Caco-2 (cell line): ENCODE data around the gene KCMF1. TPM values are rescaled to one million over a fixed set of nuclear protein-coding genes. Genes with fewer than 3 reads are reported as not detected.

ENCODE experiments used
- BruUV-seq: library from RNA; stranded (reverse); fragments of 400-500 nt; replicated peaks from 2 replicates; lab custom pipeline; 2021; lab: Mats Ljungman, UMichigan
- CTCF ChIA-PET: fragments of 300-600 bp; sonication (Branson Sonifier 250); formaldehyde crosslinking; loops from one replicate; lab custom pipeline; 2022; ENCODE audit warnings: antibody characterized with exemption; lab: Charles Lee
- POLR2A ChIA-PET: fragments of 300-600 bp; sonication (Branson Sonifier 250); formaldehyde crosslinking; loops from one replicate; lab custom pipeline; 2022; ENCODE audit warnings: antibody characterized with exemption; lab: Charles Lee
- DNase-seq, 2 experiments: peaks; one replicate each; pipeline versions ENCODE4 v3.0.0 to v3.0.0-alpha.2; 2020 to 2022
- H3K27me3 ChIP-seq: replicated peaks from 2 replicates; pipeline ENCODE4 v1.6.0; 2011; ENCODE audit warnings: low read length; ENCODE audit not compliant: control insufficient read depth, insufficient read depth
- H3K36me3 ChIP-seq: 2 replicates; pipeline ENCODE4 v1.5.1; 2011; ENCODE audit warnings: low read length; ENCODE audit not compliant: control insufficient read depth, insufficient read depth
- H3K4me1 ChIP-seq: fragments of 250-450 bp; sonication (Bioruptor Pico); 2 replicates; pipeline ENCODE4 v1.5.1; 2020; ENCODE audit warnings: mild to moderate bottlenecking
- H3K4me3 ChIP-seq: 2 replicates; pipeline ENCODE4 v1.5.1; 2011; ENCODE audit warnings: low read depth, mild to moderate bottlenecking, control low read depth, low read length
- H3K9me3 ChIP-seq: fragments of 250-450 bp; sonication (Bioruptor Pico); 2 replicates; pipeline ENCODE4 v1.5.1; 2020; ENCODE audit warnings: mild to moderate bottlenecking, moderate library complexity
- H3K27ac Mint-ChIP-seq: one replicate; pipeline ENCODE4 v1.8.0; 2022; ENCODE audit warnings: mixed read lengths; ENCODE audit not compliant: unreplicated experiment
- H3K27me3 Mint-ChIP-seq: one replicate; pipeline ENCODE4 v1.8.0; 2022; ENCODE audit warnings: mixed read lengths; ENCODE audit not compliant: insufficient read depth, unreplicated experiment
- H3K36me3 Mint-ChIP-seq: one replicate; pipeline ENCODE4 v1.8.0; 2022; ENCODE audit warnings: mild to moderate bottlenecking, mixed read lengths; ENCODE audit not compliant: insufficient read depth, unreplicated experiment
- H3K4me1 Mint-ChIP-seq: one replicate; pipeline ENCODE4 v1.8.0; 2022; ENCODE audit warnings: low read depth, mixed read lengths; ENCODE audit not compliant: unreplicated experiment
- H3K4me3 Mint-ChIP-seq: one replicate; pipeline ENCODE4 v1.8.0; 2022; ENCODE audit warnings: mild to moderate bottlenecking, moderate library complexity, mixed read lengths; ENCODE audit not compliant: unreplicated experiment
- H3K9me3 Mint-ChIP-seq: one replicate; pipeline ENCODE4 v1.8.0; 2022; ENCODE audit warnings: mixed read lengths; ENCODE audit not compliant: unreplicated experiment
- intact Hi-C: fragments of 100-400 bp; cut with micrococcal nuclease; formaldehyde crosslinking; loops from one replicate; pipeline ENCODE4 v1.10.0; 2022; ENCODE audit not compliant: unreplicated experiment
- total RNA-seq: library from RNA; stranded (reverse); gene quantifications from 2 replicates; pipeline ENCODE4 v1.2.3, GENCODE V29; 2022
- TF ChIP-seq, protein P1 (sequence below), 2 experiments: fragments of 200-600 bp in 1 of 2; IDR thresholded peaks; 1 replicate in 1 of 2; 2 replicates in 1 of 2; pipeline versions ENCODE4 v1.5.1 to v1.8.0; 2011 to 2022; ENCODE audit warnings: antibody characterized with exemption in 1 of 2, control low read depth in 1 of 2, inconsistent platforms in 1 of 2, low read depth in 1 of 2, low read length in 1 of 2, mild to moderate bottlenecking in 1 of 2, moderate library complexity in 1 of 2; ENCODE audit not compliant: insufficient read depth in 1 of 2, severe bottlenecking in 1 of 2, unreplicated experiment in 1 of 2

The KCMF1 gene
- total RNA-seq, 1 experiment from 2014 or later = 81.5 TPM

DNA sequence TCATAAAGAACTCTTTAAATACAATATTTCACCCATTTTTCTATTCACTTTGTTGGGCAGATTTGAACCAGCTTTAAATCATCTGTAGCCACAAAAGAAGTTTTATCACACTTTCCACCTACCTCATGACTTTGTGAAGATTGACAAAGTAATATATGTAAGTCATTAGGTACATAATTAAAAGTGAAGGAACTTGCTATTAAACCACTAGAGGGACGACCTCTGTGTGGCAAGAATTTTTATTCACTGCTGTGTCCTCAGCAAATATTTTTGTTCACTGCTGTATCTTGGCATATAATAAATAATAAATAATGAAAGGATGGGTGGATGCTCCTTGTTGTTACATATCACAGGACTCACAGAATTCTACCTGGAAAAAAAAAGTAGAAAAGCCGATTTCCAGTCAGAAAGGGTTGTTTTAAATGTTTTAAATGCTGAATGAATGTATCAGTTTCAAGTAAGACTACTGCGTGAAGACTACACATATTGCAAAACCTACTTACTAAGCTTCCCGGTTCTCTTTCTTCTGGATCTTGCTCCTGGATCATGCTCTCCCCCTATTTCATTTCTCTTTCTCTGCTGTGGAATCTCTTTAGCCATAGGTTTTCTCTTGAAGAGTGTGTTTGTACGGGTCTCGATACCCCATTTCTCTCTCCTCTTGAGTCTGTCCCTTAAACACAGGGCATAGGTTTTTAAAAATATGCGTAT lies 44.8 kb downstream of the KCMF1 start:
- intact Hi-C loops = loop anchor here (2.0 kb wide), 2 partner anchors 43 to 57 kb away; no protein-coding TSS in a partner anchor
- H3K9me3 Mint-ChIP-seq = no peaks in the 10 kb centered on the region
- POLR2A ChIA-PET = no interaction called here
- TF ChIP-seq, protein P1, sequence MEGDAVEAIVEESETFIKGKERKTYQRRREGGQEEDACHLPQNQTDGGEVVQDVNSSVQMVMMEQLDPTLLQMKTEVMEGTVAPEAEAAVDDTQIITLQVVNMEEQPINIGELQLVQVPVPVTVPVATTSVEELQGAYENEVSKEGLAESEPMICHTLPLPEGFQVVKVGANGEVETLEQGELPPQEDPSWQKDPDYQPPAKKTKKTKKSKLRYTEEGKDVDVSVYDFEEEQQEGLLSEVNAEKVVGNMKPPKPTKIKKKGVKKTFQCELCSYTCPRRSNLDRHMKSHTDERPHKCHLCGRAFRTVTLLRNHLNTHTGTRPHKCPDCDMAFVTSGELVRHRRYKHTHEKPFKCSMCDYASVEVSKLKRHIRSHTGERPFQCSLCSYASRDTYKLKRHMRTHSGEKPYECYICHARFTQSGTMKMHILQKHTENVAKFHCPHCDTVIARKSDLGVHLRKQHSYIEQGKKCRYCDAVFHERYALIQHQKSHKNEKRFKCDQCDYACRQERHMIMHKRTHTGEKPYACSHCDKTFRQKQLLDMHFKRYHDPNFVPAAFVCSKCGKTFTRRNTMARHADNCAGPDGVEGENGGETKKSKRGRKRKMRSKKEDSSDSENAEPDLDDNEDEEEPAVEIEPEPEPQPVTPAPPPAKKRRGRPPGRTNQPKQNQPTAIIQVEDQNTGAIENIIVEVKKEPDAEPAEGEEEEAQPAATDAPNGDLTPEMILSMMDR (IDR thresholded peaks at IDR 0.05; ENCODE audit: insufficient read depth in 1 of 2, low read depth in 1 of 2, low read length in 1 of 2, severe bottlenecking in 1 of 2, unreplicated experiment in 1 of 2) = no peak
- H3K27ac Mint-ChIP-seq = no peak overlapping the region
- Histone ChIP-seq H3K4me1 (peaks cover 8% of the 10 kb centered on the region), H3K27me3 (no peaks in the 10 kb centered on the region), H3K9me3 (no peaks in the 10 kb centered on the region), H3K36me3 (no peaks in the 10 kb centered on the region), H3K4me3 (no peak overlapping the region)
- no peak for DNase-seq
- H3K36me3 Mint-ChIP-seq = peaks cover 18% of the 10 kb centered on the region
- no peaks in the 10 kb centered on the region for H3K27me3 Mint-ChIP-seq
- no TSS peak for BruUV-seq
- CTCF ChIA-PET = interaction anchor here (1.0 to 1.6 kb wide), 2 partner anchors 87 to 90 kb away, joined by 3 to 16 read pairs; no protein-coding TSS in a partner anchor
- H3K4me3 Mint-ChIP-seq = no peak overlapping the region
- H3K4me1 Mint-ChIP-seq = peaks cover 20% of the 10 kb centered on the region

DNA sequence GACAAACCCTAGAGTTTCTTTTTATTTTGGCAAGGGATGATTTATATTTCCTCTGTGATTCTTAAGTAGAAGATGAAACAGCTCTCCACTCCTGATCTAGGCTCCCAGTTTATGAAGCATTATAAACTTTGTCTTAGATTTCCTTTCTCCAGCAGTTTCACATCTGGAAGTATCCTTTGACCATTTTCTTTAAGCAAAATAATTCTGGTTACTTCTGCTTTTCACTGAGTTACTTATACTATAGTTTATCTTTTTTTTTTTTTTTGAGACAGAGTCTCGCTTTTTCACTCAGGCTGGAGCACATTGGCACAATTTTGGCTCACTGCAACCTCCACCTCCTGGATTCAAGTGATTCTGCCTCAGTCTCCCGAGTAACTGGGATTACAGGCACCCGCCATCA lies 45.5 kb downstream of the KCMF1 start:
- intact Hi-C loops = no loop called here
- H3K4me1 Mint-ChIP-seq = peaks cover 20% of the 10 kb centered on the region
- TF ChIP-seq, protein P1 (IDR thresholded peaks at IDR 0.05; ENCODE audit: insufficient read depth in 1 of 2, low read depth in 1 of 2, low read length in 1 of 2, severe bottlenecking in 1 of 2, unreplicated experiment in 1 of 2) = no peak
- H3K4me1 ChIP-seq = peaks cover 8% of the 10 kb centered on the region
- ChIA-PET CTCF (interaction anchor here (0.7 to 1.0 kb wide), 2 partner anchors 88 to 282 kb away, joined by 3 read pairs; no protein-coding TSS in a partner anchor), POLR2A (no interaction called here)
- no peaks in the 10 kb centered on the region for H3K27me3 ChIP-seq
- H3K9me3 ChIP-seq = no peaks in the 10 kb centered on the region
- no peak overlapping the region for H3K4me3 Mint-ChIP-seq
- H3K9me3 Mint-ChIP-seq = no peaks in the 10 kb centered on the region
- no peak overlapping the region for H3K27ac Mint-ChIP-seq
- no peaks in the 10 kb centered on the region for H3K27me3 Mint-ChIP-seq
- DNase-seq = no peak
- peaks cover 18% of the 10 kb centered on the region for H3K36me3 Mint-ChIP-seq
- no TSS peak for BruUV-seq
- H3K4me3 ChIP-seq = no peak overlapping the region
- no peaks in the 10 kb centered on the region for H3K36me3 ChIP-seq

DNA sequence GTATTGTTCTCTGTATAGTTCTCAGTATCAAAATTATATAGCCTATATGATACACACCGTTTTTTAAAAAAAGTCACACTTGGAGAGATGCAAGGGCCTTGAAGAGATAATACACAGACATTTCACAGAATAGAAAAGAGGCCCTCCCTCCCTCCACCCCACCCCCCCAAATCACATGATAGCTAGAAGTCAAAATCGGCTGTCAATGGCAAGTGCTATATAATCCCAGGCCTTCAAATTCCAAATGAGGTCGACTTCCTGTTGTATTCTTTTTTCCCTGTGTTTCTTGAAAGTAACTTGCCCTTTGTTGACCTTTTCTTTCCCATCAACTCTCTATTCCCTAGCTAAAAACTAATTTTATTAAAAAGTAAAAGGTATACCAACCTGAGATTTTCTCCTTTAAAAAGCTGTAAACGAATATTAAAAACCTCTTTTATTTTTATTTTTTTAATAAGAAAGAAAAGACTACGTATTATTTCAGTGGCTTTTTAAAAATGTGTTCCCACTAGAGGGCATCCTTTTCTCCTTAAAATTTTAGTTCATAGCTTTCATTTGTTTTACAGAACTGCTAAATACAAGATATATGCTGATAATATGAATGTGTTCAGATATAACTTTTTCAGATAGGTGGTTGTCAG lies 46.6 kb downstream of the KCMF1 start:
- BruUV-seq = no TSS peak
- Mint-ChIP-seq H3K27me3 (no peaks in the 10 kb centered on the region), H3K27ac (no peak overlapping the region), H3K36me3 (peaks cover 22% of the 10 kb centered on the region), H3K4me1 (peaks cover 20% of the 10 kb centered on the region), H3K4me3 (no peak overlapping the region), H3K9me3 (no peaks in the 10 kb centered on the region)
- Histone ChIP-seq H3K36me3 (no peaks in the 10 kb centered on the region), H3K9me3 (no peaks in the 10 kb centered on the region), H3K4me1 (peaks cover 8% of the 10 kb centered on the region), H3K4me3 (no peak overlapping the region), H3K27me3 (no peaks in the 10 kb centered on the region)
- TF ChIP-seq, protein P1 (IDR thresholded peaks at IDR 0.05; ENCODE audit: insufficient read depth in 1 of 2, low read depth in 1 of 2, low read length in 1 of 2, severe bottlenecking in 1 of 2, unreplicated experiment in 1 of 2) = peak in 1 of 2 experiments; percentile 10
- ChIA-PET POLR2A (interaction anchor here (0.6 kb wide), 2 partner anchors 111 to 523 kb away, joined by 3 to 5 read pairs; no protein-coding TSS in a partner anchor), CTCF (interaction anchor here (0.6 to 1.1 kb wide), 5 partner anchors 30 to 736 kb away, joined by 3 to 5 read pairs (median 4); partner anchors contain the start of genes ATOH8 and KCMF1)
- intact Hi-C loops = no loop called here
- DNase-seq = no peak
